GM18505 (cell line): ENCODE data around the gene PDPN.

Source experiments
- ATAC-seq: cut with Tn5 transposase; IDR thresholded peaks from one replicate; pipeline ENCODE4 v1.9.1; 2021; ENCODE audit not compliant: unreplicated experiment
- POLR2A ChIP-seq: IDR thresholded peaks from 4 replicates; pipeline ENCODE4 v1.6.1; 2011; ENCODE audit warnings: borderline replicate concordance; ENCODE audit not compliant: insufficient read depth, insufficient read length; ENCODE audit errors: extremely low read depth

Gene PDPN

GRCh38 chr1:13651279-13651678, 67.6 kb downstream of the PDPN start:
- ATAC-seq: no peak
- no peak for TF ChIP-seq POLR2A

- TF ChIP-seq POLR2A: no peak
- ATAC-seq: no peak
These were observed 68.6 kb downstream of the PDPN start for GRCh38 chr1:13652238-13652637.

GRCh38 chr1:13661539-13661938, 77.9 kb downstream of the PDPN start:
- no peak for ATAC-seq
- no peak for TF ChIP-seq POLR2A

GRCh38 chr1:13662493-13662892, 78.9 kb downstream of the PDPN start:
- no peak for ATAC-seq
- no peak for TF ChIP-seq POLR2A

- no peak for TF ChIP-seq POLR2A
- no peak for ATAC-seq
These were observed 80.3 kb downstream of the PDPN start for GRCh38 chr1:13663969-13664368.

- ATAC-seq: no peak
- no peak for TF ChIP-seq POLR2A
These were observed 80.8 kb downstream of the PDPN start for GRCh38 chr1:13664451-13664850.

GRCh38 chr1:13666317-13666716, 82.7 kb downstream of the PDPN start:
- ATAC-seq: no peak
- TF ChIP-seq POLR2A: no peak
